B cell (primary cell): ENCODE results near the gene HERC5. TPM values are rescaled to one million over a fixed set of nuclear protein-coding genes. Genes with fewer than 3 reads are reported as not detected.

Source experiments
- ATAC-seq: fragments of 200-7000 bp; cut with Tn5 transposase; one replicate; pipeline ENCODE4 v1.10.0; 2021; ENCODE audit warnings: low read depth, mild to moderate bottlenecking, moderate number of reproducible peaks, moderate library complexity
- CTCF ChIA-PET: fragments of 350-600 bp; sonication (Branson Sonifier 250); formaldehyde crosslinking; loops from one replicate; lab custom pipeline; 2021; ENCODE audit warnings: antibody characterized with exemption, inconsistent platforms; lab: Charles Lee
- POLR2A ChIA-PET: fragments of 350-600 bp; sonication (Branson Sonifier 250); formaldehyde crosslinking; loops from one replicate; lab custom pipeline; 2021; ENCODE audit warnings: antibody characterized with exemption; lab: Charles Lee
- DNase-seq: peaks from one replicate; pipeline ENCODE4 v3.0.0; 2013
- H2AFZ ChIP-seq: 2 replicates; pipeline ENCODE4 v1.6.1; 2012; ENCODE audit warnings: mild to moderate bottlenecking, low read depth, low read length; ENCODE audit not compliant: insufficient read depth, poor library complexity, severe bottlenecking
- H3K27ac ChIP-seq, 2 donors: 1 replicate in 1 of 2; 2 replicates in 1 of 2; pipeline ENCODE4 v1.5.1; 2012 to 2013; ENCODE audit warnings: low read length in 2 of 2, mild to moderate bottlenecking in 2 of 2, moderate library complexity in 1 of 2
- H3K27me3 ChIP-seq, 4 experiments: fragments of 200-600 bp in 1 of 4; sonication (generic) in 1 of 4; replicated peaks in 1 of 4; 1 replicate in 2 of 4; 2 replicates in 2 of 4; pipeline versions ENCODE4 v1.6.1 to v1.7.0; 2013 to 2016; ENCODE audit warnings: low read length in 3 of 4, mild to moderate bottlenecking in 2 of 4, mixed read lengths in 1 of 4, moderate library complexity in 1 of 4; ENCODE audit not compliant: insufficient read depth in 4 of 4, control insufficient read depth in 3 of 4; ENCODE audit errors: control extremely low read depth in 1 of 4
- H3K36me3 ChIP-seq, 2 experiments: replicated peaks in 1 of 2; 1 replicate in 1 of 2; 2 replicates in 1 of 2; pipeline versions ENCODE4 v1.6.1 to v1.7.1; 2013; ENCODE audit warnings: low read length in 1 of 2; ENCODE audit not compliant: insufficient read depth in 2 of 2, control insufficient read depth in 1 of 2; ENCODE audit errors: control extremely low read depth in 1 of 2, extremely low read depth in 1 of 2
- H3K4me1 ChIP-seq, 2 donors: fragments of 200-600 bp in 1 of 2; sonication (generic) in 1 of 2; 1 replicate in 1 of 2; 2 replicates in 1 of 2; pipeline versions ENCODE4 v1.5.1 to v1.6.1; 2013 to 2017; ENCODE audit warnings: low read length in 2 of 2; ENCODE audit not compliant: control insufficient read depth in 2 of 2, insufficient read depth in 2 of 2
- H3K4me2 ChIP-seq: replicated peaks from 2 replicates; pipeline ENCODE3; 2012; ENCODE audit warnings: mild to moderate bottlenecking, low read depth, low read length; ENCODE audit not compliant: poor library complexity, severe bottlenecking
- H3K4me3 ChIP-seq, 5 experiments: fragments of 200-600 bp in 1 of 5; sonication (generic) in 1 of 5; 1 replicate in 3 of 5; 2 replicates in 2 of 5; pipeline versions ENCODE4 v1.5.1 to v1.7.0; 2011 to 2016; ENCODE audit warnings: low read length in 4 of 5, mild to moderate bottlenecking in 4 of 5, low read depth in 2 of 5, control low read depth in 1 of 5, moderate library complexity in 1 of 5; ENCODE audit not compliant: insufficient read depth in 1 of 5; ENCODE audit errors: control extremely low read depth in 1 of 5, extremely low read depth in 1 of 5
- H3K79me2 ChIP-seq: fragments of 200-600 bp; sonication (generic); one replicate; pipeline ENCODE4 v1.6.0; 2016; ENCODE audit warnings: low read length; ENCODE audit not compliant: control insufficient read depth, insufficient read depth
- H3K9ac ChIP-seq: fragments of 200-600 bp; sonication (generic); 2 replicates; pipeline ENCODE4 v1.6.1; 2017; ENCODE audit warnings: mild to moderate bottlenecking, low read length, moderate library complexity
- H3K9me3 ChIP-seq, 3 donors: one replicate each; pipeline versions ENCODE4 v1.6.1 to v1.7.1; 2013; ENCODE audit warnings: low read length in 2 of 3; ENCODE audit not compliant: control insufficient read depth in 2 of 3, insufficient read depth in 1 of 3; ENCODE audit errors: control extremely low read depth in 1 of 3
- H4K20me1 ChIP-seq: 2 replicates; pipeline ENCODE4 v1.6.0; 2012; ENCODE audit warnings: mild to moderate bottlenecking, low read length; ENCODE audit not compliant: insufficient read depth, control insufficient read depth, poor library complexity, severe bottlenecking
- H3K27ac Mint-ChIP-seq: one replicate; pipeline ENCODE4 v1.8.0; 2021; ENCODE audit warnings: mixed read lengths
- H3K27me3 Mint-ChIP-seq: one replicate; pipeline ENCODE4 v1.8.0; 2021; ENCODE audit warnings: mixed read lengths
- H3K4me1 Mint-ChIP-seq: one replicate; pipeline ENCODE4 v1.8.0; 2021; ENCODE audit warnings: mixed read lengths
- H3K4me3 Mint-ChIP-seq: one replicate; pipeline ENCODE4 v1.8.0; 2021; ENCODE audit warnings: mixed read lengths
- H3K9me3 Mint-ChIP-seq: one replicate; pipeline ENCODE4 v1.8.0; 2022; ENCODE audit warnings: mixed read lengths; ENCODE audit not compliant: insufficient read depth
- CTCF ChIP-seq: fragments of 200-600 bp; IDR thresholded peaks from one replicate; pipeline ENCODE4 v1.8.0; 2022; ENCODE audit warnings: antibody characterized with exemption, mild to moderate bottlenecking
- EZH2 ChIP-seq: IDR thresholded peaks from 2 replicates; pipeline ENCODE4 v1.6.1; 2012; ENCODE audit warnings: borderline replicate concordance, low read depth, mild to moderate bottlenecking, moderate library complexity, low read length; ENCODE audit not compliant: insufficient read depth, poor library complexity, severe bottlenecking
- WGBS: methylation state at CpG from one replicate; pipeline ENCODE4 v1.1.5; 2013; ENCODE audit warnings: missing lambda C conversion rate; ENCODE audit not compliant: insufficient coverage; 5-methylcytosine and 5-hydroxymethylcytosine counted together
- intact Hi-C: fragments of 100-400 bp; cut with micrococcal nuclease; formaldehyde crosslinking; loops from one replicate; pipeline ENCODE4 v1.10.0; 2022
- polyA plus RNA-seq: library from polyadenylated mRNA; depleted of rRNA; stranded (reverse); fragments of >200 nt; gene quantifications from 2 replicates; pipeline ENCODE4 v1.2.3, GENCODE V29; 2012
- total RNA-seq, 2 donors: library from RNA; stranded (reverse); fragments of 120-200 nt in 1 of 2; gene quantifications; 1 replicate in 1 of 2; 2 replicates in 1 of 2; pipeline versions ENCODE4 v1.2.3 to v1.2.4, GENCODE V29; 2013 to 2022

Gene HERC5
- total and polyA plus RNA-seq, 2 donors (not counting 1 experiment from before 2014, with no cell fraction given): 1.9 to 10.6 TPM

DNA sequence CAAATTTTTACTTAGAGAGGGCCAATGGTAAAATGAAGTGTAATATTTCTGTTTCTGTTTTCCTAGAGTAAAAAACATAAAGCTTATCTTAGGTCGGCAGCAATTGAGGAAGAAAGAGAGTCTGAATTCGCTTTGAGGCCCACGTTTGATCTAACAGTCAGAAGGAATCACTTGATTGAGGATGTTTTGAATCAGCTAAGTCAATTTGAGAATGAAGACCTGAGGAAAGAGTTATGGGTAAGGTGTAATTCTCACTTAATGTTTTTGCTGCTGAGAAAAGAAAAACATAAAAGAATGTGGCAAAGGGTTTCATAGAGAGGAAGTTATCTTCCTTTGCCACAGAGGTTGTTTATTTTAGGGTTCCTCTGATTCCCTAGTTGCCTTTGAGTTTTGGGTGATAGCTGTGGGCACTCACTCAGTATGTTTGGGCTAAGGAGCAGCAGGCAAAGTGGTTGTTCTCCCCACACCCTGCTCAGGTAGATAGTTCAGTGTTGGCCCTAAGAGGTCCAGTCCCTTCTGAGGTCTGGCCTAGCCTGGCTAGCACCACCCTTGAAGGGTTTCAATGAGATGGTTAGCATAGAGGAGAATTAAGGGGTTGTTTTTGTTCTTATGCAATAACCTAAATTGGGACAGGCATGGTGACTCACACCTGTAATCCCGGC is 32.3 kb downstream of the HERC5 start:
- no peak overlapping the region for H3K4me3 ChIP-seq
- WGBS: 51% methylated on average over 3 of the region's 4 CpGs
- Mint-ChIP-seq H3K9me3 (no peaks in the 10 kb centered on the region), H3K4me1 (no peaks in the 10 kb centered on the region), H3K4me3 (no peak overlapping the region), H3K27ac (no peak overlapping the region), H3K27me3 (no peaks in the 10 kb centered on the region)
- no peak overlapping the region for H2AFZ ChIP-seq
- no peaks in the 10 kb centered on the region for H3K79me2 ChIP-seq
- H3K36me3 ChIP-seq: peaks cover 0 to 15% of the 10 kb centered on the region in 2 experiments
- ATAC-seq (no peak), DNase-seq (no peak)
- no peaks in the 10 kb centered on the region for H3K9me3 ChIP-seq
- H3K9ac ChIP-seq: no peak overlapping the region
- TF ChIP-seq CTCF (no peak), EZH2 (no peak)
- H3K27ac ChIP-seq: no peak overlapping the region
- POLR2A ChIA-PET: no interaction called here
- CTCF ChIA-PET: no interaction called here
- H3K4me1 ChIP-seq: no peaks in the 10 kb centered on the region
- intact Hi-C loops: no loop called here
- H3K4me2 ChIP-seq: no peak overlapping the region
- H4K20me1 ChIP-seq: no peaks in the 10 kb centered on the region
- H3K27me3 ChIP-seq: no peaks in the 10 kb centered on the region

- no peaks in the 10 kb centered on the region for H3K27me3 Mint-ChIP-seq
- Histone ChIP-seq H3K4me3 (no peak overlapping the region), H3K9ac (no peak overlapping the region), H3K9me3 (no peaks in the 10 kb centered on the region), H3K4me2 (no peak overlapping the region), H2AFZ (no peak overlapping the region), H3K4me1 (no peaks in the 10 kb centered on the region), H3K27me3 (no peaks in the 10 kb centered on the region), H3K27ac (no peak overlapping the region), H3K79me2 (no peaks in the 10 kb centered on the region), H3K36me3 (peaks cover 0 to 11% of the 10 kb centered on the region in 2 experiments), H4K20me1 (no peaks in the 10 kb centered on the region)
- 100% methylated on average over 1 of the region's 2 CpGs for WGBS
- no peak for TF ChIP-seq EZH2
- TF ChIP-seq CTCF: no peak
- H3K4me3 Mint-ChIP-seq: no peak overlapping the region
- no peak for DNase-seq
- intact Hi-C loops: no loop called here
- ATAC-seq: no peak
- ChIA-PET CTCF (no interaction called here), POLR2A (no interaction called here)
- no peak overlapping the region for H3K27ac Mint-ChIP-seq
- no peaks in the 10 kb centered on the region for H3K9me3 Mint-ChIP-seq
- no peaks in the 10 kb centered on the region for H3K4me1 Mint-ChIP-seq
Observed at GRCh38 chr4:88497859-88498409, 41.0 kb downstream of the HERC5 start.
